HG03025 (cell line): ENCODE data around the gene EOGT.

ENCODE experiments used
- ATAC-seq: cut with Tn5 transposase; IDR thresholded peaks from one replicate; pipeline ENCODE4 v1.9.1; 2021; ENCODE audit warnings: mild to moderate bottlenecking, moderate library complexity; ENCODE audit not compliant: unreplicated experiment, low FRiP score

EOGT gene

GRCh38 chr3:69009559-69010410, 3.7 kb downstream of the EOGT start:
- ATAC-seq = no peak

DNA sequence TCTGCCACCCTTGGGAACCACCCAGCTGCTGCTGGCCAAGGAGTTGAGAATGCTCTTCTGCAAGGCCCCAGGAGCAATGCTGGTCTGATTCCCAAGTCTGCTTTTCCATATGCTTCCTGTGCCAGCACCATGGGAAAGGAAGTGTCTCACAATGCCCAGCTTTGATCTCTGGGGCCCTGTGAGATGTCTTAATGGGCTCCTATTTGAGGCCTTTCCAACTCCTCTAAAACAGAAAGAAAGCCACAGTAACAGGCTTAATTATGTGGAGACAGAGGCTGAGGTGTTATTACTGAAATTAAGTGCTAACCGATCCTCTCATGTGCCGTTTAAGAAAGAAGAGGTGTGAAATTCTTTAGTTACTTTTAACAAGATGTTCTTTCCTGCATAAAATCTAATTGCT, 4.5 kb downstream of the EOGT start:
- ATAC-seq = no peak

DNA sequence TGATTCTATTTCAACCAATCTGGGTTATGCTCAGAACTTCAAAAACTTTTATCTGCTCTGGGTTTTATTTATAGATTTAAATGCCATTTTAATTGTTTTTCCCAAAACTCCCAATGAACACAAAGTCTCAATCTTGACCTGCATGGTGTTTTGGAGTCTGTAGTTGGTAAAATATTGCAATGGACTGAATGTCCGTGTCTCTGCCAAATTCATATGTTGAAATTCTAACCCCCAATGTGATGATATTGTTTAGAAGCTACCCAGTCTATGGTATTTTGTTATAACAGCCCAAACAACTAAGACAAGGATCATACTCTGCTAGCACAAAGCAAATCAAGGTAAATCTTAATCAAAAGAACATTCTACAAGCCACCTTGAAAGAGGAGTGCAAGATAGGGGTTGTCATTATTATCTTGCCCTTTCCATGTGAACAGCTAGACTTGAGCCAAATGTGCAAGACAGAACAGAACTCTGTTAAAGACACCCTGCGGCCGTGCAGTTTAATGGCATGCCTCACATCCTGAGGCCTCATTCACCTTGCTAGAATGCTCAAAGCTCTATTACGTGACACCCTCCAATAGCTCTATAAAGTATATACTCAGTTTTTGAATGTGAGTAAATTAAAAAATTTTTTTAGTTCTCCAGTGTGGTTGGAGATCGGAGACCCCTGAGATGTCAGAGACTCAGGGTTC, 7.5 kb downstream of the EOGT start:
- no peak for ATAC-seq

- ATAC-seq = no peak
Measured at GRCh38 chr3:69005071-69005790, 8.3 kb downstream of the EOGT start.

DNA sequence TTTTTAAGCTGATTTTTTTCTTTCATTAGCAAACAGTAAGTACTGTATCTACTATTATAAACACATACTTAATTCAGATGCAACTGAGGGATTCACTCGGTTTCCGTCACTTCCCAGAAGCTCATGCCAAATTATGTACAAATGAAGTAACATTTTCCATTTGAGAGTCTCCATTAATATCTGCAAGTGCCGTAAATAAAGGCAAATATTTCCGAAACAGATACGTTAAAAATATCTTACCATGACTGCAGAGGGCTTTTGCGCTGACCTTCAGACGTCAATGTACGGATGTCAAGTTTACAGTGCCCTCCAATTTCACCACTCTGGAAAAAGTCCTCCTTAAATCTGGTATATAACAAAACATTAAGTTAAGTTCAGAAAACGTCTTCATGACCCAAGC, 9.3 kb downstream of the EOGT start:
- no peak for ATAC-seq

DNA sequence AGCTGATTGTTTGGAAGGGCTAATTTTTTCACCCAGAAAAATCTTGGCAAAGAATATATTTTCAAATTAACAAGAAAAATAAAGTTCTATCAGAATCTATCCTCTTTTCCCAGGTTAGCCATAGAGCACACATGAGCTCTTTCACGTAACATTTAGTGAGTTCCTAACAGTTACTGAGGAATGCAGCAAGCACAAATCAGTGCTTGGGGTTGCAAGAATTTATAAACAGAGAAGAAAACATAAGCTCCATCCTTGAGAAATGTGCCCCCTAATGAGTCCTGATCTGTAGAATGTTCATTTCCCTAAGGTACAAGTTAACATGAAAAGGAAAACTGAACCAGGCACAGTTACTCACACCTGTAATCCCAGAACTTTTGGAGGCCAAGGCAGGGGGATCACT, 13.9 kb downstream of the EOGT start:
- no peak for ATAC-seq

- ATAC-seq = no peak
Measured at GRCh38 chr3:68999158-68999557, 14.3 kb downstream of the EOGT start.

DNA sequence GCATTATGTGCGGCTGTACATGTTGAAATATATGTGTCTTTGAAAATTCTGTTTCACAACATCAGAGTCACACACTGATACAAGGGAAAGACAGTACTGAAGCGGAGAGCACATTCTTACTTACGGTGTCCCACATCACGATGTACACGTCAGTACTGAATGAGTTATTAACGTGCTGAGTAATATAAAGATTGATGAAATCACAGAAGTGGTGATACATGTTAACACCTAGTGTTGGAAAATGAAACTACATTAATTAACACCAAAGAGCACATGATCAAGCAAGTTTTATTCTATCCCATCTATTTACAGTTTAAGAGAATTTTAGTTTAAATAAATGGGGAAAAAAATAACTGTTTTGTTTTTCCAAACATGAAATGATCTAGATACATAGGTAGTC, 15.6 kb downstream of the EOGT start:
- no peak for ATAC-seq

- no peak for ATAC-seq
Measured at GRCh38 chr3:68996356-68996995, 17.0 kb downstream of the EOGT start.

GRCh38 chr3:68988740-68989139, 24.7 kb downstream of the EOGT start:
- no peak for ATAC-seq

- ATAC-seq = no peak
Measured at GRCh38 chr3:68987322-68987721, 26.2 kb downstream of the EOGT start.

- ATAC-seq = no peak
Measured at GRCh38 chr3:68986496-68987208, 26.8 kb downstream of the EOGT start.

- no peak for ATAC-seq
Measured at GRCh38 chr3:68985146-68985790, 28.2 kb downstream of the EOGT start.

DNA sequence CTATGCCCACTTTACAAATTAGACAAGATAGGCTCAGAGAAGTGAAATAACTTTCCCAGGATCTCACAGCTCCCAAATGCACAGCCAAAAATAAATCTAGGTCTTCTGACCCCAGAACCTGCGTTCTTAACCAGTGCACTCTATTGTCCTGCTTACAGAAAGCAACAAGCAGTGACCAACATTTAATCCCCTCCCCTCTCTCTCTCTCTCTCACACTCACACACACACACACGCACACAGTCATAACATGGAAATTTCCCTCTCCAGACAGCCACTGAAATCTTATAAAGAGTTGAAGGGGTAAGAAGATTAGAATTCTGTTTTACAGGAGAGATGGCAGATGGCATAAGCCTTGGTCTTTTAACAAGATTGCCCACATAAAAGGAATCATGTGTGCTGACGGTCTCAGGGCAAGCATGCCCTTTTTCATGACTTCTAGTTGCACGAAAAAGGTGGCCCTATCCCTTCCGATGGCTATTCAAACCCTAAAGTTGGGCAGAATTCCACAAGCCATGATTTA, 29.4 kb downstream of the EOGT start:
- ATAC-seq = no peak

- no peak for ATAC-seq
Measured at GRCh38 chr3:68977486-68978167, 35.9 kb downstream of the EOGT start.

DNA sequence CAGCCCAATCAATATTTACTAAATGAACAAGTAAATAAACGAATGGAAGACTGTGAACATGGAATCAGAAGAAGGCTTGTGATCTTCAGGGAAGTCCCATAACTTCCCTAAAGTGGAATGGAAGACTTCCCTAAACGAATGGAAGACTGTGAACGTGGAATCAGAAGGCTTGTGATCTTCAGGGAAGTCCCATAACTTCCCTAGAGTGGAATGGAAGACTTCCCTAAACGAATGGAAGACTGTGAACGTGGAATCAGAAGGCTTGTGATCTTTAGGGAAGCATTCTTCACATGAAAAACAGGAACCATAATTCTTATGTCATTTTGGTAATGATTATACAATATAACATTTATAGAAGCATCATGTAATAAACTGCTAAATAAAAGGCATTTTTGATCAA, 38.8 kb downstream of the EOGT start:
- ATAC-seq = no peak

GRCh38 chr3:68973639-68974038, 39.8 kb downstream of the EOGT start:
- no peak for ATAC-seq

DNA sequence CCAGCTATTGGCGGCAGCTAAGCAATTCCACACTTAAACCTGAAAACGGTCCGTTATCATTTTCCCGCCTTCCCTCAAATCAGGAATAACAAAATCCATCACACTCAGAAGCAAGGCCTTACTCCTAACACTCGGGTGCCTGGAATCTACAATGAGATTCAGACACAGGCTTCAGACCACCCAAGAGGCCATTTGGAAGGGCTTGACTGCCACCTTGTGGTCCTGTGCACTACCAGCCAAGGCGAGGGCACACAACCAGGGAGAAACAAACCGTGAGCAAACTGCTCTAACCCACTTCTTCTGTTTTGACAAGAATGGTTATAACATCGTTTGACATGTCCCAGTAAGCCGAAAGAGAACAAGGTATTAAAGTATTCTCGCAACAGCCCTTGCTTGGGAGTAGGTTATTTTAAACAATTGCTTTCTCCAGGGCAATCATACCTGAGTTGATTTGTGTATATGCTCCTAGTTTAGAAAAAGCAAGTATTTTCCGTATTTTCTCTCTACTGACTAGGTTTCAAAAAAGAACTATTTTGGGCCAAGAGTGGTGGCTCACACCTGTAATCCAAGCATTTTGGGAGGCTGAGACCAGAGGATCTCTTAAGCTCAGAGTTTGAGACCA, 41.0 kb downstream of the EOGT start:
- ATAC-seq = no peak

DNA sequence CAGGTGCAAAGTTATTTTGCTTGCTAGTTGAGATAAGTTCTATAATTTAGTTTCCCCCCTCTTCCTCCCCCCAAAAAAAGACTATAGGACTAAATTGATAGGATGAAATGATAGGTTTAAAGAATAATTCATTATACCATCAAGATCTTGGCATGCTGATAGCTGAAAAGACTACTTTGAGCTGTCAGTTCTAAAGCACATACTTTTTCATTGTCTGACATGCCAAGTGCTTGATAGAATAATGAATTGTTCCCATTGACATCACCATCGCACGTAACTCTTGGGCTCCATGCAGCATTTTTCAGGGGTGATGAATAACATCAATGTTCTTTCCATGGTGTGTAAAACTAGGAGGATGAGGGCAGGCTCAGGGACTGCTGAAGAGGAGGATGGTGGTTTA, 48.8 kb downstream of the EOGT start:
- no peak for ATAC-seq
